GM12878 (cell line): ENCODE results near the gene LRRN2. TPM values are rescaled to one million over a fixed set of nuclear protein-coding genes. Genes with fewer than 3 reads are reported as not detected.

Source experiments
- ATF7 ChIP-seq: fragments of 450-650 bp; IDR thresholded peaks from 2 replicates; pipeline ENCODE4 v1.6.1; 2016; ENCODE audit warnings: low read depth, mild to moderate bottlenecking
- BCL11A ChIP-seq: IDR thresholded peaks from 2 replicates; pipeline ENCODE4 v1.6.1; 2011; ENCODE audit warnings: low read depth, low read length
- BHLHE40 ChIP-seq, 2 experiments: fragments of 450-650 bp in 1 of 2; IDR thresholded peaks; 2 replicates each; pipeline ENCODE4 v1.6.1; 2011 to 2017; ENCODE audit warnings: low read depth in 2 of 2, borderline replicate concordance in 1 of 2, improper control_type of control experiment in 1 of 2, low read length in 1 of 2, mild to moderate bottlenecking in 1 of 2
- GATAD2B ChIP-seq: fragments of 450-650 bp; conservative IDR thresholded peaks from 2 replicates; pipeline ENCODE4 v1.6.1; 2017; ENCODE audit warnings: low read depth, mild to moderate bottlenecking, moderate library complexity
- MTA2 ChIP-seq: fragments of 450-650 bp; IDR thresholded peaks from 2 replicates; pipeline ENCODE4 v1.6.1; 2016; ENCODE audit warnings: low read depth, mild to moderate bottlenecking, moderate library complexity
- NFYA ChIP-seq: IDR thresholded peaks from 2 replicates; pipeline ENCODE4 v1.6.1; 2011; ENCODE audit warnings: low read depth, mild to moderate bottlenecking, low read length, improper control_type of control experiment, borderline replicate concordance
- RCOR1 ChIP-seq: conservative IDR thresholded peaks from 2 replicates; pipeline ENCODE4 v1.6.1; 2012; ENCODE audit warnings: low read depth, low read length, improper control_type of control experiment
- SMARCA5 ChIP-seq: fragments of 450-650 bp; IDR thresholded peaks from 2 replicates; pipeline ENCODE4 v1.6.1; 2017; ENCODE audit warnings: mild to moderate bottlenecking
- polyA plus RNA-seq, 11 experiments: library from polyadenylated mRNA; depleted of rRNA in 4 of 11; unstranded in 6 of 11; stranded (reverse) in 5 of 11; fragments of >200 nt; fragmentation: Nextera tagmentation in 4 of 11; fragmentation: Illumina TruSeq in 1 of 11; extraction: Ambion mirVana in 4 of 11; extraction: Trizol in 1 of 11; gene quantifications; 1 replicate in 1 of 11; 2 replicates in 10 of 11; pipeline versions ENCODE4 v1.2.1 to v1.2.3, GENCODE V29; 2011 to 2016; ENCODE audit warnings: inconsistent platforms in 2 of 11, missing spikeins in 2 of 11, low read depth in 1 of 11
- total RNA-seq, 4 experiments: library from RNA; depleted of rRNA in 3 of 4; stranded (reverse); fragments of >200 nt in 3 of 4; fragmentation: Illumina TruSeq in 1 of 4; extraction: Trizol in 1 of 4; gene quantifications; 2 replicates each; pipeline versions ENCODE4 v1.2.1 to v1.2.3, GENCODE V29; 2013 to 2021
- TF ChIP-seq, protein P1 (sequence below): fragments of 450-650 bp; IDR thresholded peaks from 2 replicates; pipeline ENCODE4 v1.6.1; 2017; ENCODE audit warnings: low read depth, mild to moderate bottlenecking, moderate library complexity

The LRRN2 gene
- total and polyA plus RNA-seq, 10 of the 15 experiments (the other 5 are each of a cell fraction or from before 2014, with no cell fraction given): not detected

GRCh38 chr1:204714861-204715511 lies 29.4 kb upstream of the LRRN2 start (continued):
- TF ChIP-seq, protein P1, sequence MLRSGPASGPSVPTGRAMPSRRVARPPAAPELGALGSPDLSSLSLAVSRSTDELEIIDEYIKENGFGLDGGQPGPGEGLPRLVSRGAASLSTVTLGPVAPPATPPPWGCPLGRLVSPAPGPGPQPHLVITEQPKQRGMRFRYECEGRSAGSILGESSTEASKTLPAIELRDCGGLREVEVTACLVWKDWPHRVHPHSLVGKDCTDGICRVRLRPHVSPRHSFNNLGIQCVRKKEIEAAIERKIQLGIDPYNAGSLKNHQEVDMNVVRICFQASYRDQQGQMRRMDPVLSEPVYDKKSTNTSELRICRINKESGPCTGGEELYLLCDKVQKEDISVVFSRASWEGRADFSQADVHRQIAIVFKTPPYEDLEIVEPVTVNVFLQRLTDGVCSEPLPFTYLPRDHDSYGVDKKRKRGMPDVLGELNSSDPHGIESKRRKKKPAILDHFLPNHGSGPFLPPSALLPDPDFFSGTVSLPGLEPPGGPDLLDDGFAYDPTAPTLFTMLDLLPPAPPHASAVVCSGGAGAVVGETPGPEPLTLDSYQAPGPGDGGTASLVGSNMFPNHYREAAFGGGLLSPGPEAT: peak; percentile 92
- TF ChIP-seq BCL11A (peak; percentile 72; the same call in 1 of the 2 replicates), MTA2 (peak; percentile 98), SMARCA5 (0 out of 2 replicates have a peak, but pooled peaks have one; percentile 42), ATF7 (0 out of 2 replicates have a peak, but pooled peaks have one; percentile 13), NFYA (no peak), RCOR1 (peak; percentile 77; the same call in 1 of the 2 replicates), BHLHE40 (IDR thresholded peaks at IDR 0.05; ENCODE audit: borderline replicate concordance in 1 of 2, low read depth in 2 of 2, low read length in 1 of 2) (peak; percentile 48 to 64), GATAD2B (peak; percentile 40; the same call in 1 of the 2 replicates)
